HG03432 (cell line): ENCODE data around the gene CCDC51.
"Not testable (repeated sequence)": the region's sequence is repeated elsewhere in the genome, so short reads cannot be mapped to it uniquely, and the experiment has no call there.

Source experiments
- ATAC-seq: cut with Tn5 transposase; IDR thresholded peaks from one replicate; pipeline ENCODE4 v1.9.1; 2021; ENCODE audit warnings: mild to moderate bottlenecking, moderate library complexity; ENCODE audit not compliant: unreplicated experiment

CCDC51 gene

DNA sequence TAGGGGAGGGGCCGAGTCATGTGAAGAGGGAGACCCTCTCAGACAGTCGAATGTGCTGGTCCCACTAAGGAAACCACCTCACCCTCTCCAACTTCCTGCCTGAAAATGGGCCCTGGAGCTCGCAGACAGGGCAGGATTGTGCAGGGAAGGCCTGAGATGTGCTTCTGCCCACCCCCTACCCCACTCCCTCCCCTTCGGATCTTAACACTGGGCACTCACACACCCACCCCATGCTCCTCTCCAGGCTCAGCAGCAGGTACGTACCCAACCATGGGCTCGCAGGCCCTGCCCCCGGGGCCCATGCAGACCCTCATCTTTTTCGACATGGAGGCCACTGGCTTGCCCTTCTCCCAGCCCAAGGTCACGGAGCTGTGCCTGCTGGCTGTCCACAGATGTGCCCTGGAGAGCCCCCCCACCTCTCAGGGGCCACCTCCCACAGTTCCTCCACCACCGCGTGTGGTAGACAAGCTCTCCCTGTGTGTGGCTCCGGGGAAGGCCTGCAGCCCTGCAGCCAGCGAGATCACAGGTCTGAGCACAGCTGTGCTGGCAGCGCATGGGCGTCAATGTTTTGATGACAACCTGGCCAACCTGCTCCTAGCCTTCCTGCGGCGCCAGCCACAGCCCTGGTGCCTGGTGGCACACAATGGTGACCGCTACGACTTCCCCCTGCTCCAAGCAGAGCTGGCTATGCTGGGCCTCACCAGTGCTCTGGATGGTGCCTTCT is 26.6 kb upstream of the CCDC51 start:
- peak; percentile 1 for ATAC-seq

GRCh38 chr3:48465531-48466378 is 25.8 kb upstream of the CCDC51 start:
- ATAC-seq: peak; percentile 85

GRCh38 chr3:48465237-48465530 is 25.3 kb upstream of the CCDC51 start:
- ATAC-seq: no peak

- ATAC-seq: no peak
Observed at GRCh38 chr3:48464713-48465221, 24.8 kb upstream of the CCDC51 start.

DNA sequence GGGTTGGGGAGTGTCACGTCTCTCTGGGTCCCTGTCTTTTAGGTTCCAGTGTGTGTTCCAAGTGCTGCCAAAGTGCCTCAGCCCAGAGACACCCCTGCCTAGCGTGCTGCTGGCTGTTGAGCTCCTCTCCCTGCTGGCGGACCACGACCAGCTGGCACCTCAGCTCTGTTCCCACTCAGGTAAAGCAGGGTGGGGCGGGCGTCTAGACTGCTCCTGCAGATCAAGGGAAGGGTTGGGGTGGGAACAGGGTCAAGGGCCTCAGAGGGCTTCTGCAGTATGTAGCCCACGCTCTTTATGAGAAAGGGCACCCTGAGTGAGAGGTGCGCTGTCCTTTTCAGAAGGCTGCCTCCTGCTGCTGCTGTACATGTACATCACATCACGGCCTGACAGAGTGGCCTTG is 23.8 kb upstream of the CCDC51 start:
- ATAC-seq: no peak

- ATAC-seq: not testable (repeated sequence)
Observed at GRCh38 chr3:48461767-48462166, 21.8 kb upstream of the CCDC51 start.

GRCh38 chr3:48460517-48460902 is 20.6 kb upstream of the CCDC51 start:
- no peak for ATAC-seq

- no peak for ATAC-seq
Observed at GRCh38 chr3:48459773-48460516, 20.0 kb upstream of the CCDC51 start.

DNA sequence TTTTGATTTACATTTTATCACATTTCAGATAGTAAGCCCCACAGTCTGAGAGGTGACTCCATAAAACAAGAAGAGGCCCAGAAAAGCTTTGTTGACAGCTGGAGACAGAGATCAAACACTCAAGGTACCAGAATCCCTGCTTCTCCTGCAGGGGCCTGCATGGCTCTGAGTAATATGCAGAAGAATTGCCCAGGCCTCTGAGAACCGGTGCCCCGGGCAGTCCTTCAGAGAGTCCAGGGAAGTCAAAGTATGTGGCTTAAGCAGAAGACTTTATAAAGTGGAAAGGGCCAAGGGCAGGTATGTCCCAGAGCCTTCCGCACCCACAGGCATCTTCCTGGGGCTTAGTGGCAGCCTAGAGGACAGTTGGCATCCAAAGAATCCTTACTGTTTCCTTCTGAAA is 19.4 kb upstream of the CCDC51 start:
- no peak for ATAC-seq

DNA sequence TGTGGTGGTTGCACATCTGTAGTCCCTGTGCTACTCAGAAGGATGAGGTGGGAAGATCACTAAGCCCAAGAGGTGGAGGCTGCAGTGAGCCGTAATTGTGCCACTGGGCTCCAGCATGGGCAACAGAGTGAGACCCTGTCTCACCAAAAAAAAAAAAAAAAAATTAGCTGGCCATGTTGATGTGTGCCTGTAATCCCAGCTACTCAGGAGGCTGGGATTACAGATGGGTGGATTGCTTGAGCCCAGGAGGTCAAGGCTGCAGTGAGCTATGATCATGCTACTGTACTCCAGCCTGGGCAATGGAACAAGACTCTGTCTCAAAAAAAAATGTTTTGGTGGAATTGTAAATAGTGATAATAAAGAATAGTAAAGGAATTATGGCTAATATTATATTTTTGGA is 16.5 kb upstream of the CCDC51 start:
- ATAC-seq: no peak

GRCh38 chr3:48451270-48451669 is 11.4 kb upstream of the CCDC51 start:
- no peak for ATAC-seq

DNA sequence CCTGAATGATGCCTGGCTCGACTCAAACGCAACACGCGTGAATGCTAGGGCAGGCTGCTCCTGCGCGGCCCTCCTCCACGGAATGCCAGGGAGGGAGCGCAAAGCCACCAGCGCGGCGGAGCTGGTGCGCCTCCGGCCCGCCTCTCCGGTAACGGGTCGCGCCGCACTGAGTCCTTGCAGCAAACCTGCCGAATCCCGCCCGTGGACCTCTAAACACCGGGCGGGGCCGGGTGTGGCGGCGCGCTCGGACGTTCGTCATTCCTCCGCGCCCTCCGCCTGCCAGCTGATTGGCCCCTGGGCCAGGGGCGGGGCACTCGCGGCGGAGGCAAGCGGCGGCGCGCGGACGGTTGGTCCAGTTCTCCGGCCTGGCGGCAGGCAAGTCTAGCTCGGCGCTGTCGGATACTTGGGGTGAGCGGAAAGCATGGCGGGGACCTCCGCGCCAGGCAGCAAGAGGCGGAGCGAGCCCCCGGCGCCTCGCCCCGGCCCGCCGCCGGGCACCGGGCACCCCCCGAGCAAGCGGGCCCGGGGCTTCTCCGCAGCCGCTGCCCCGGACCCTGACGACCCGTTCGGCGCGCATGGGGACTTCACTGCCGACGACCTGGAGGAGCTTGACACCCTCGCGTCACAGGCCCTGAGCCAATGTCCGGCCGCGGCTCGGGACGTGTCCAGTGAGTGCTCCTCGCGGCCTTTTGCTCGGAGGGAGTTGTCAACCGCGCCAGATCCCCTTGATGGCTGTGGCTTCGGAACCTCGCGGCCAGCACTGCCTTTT is 6.7 kb upstream of the CCDC51 start, which contains the start of gene ATRIP:
Gene ATRIP (plus strand): TSS at position 313 of the 769 bp plus-strand sequence. CDS start 109 bp downstream, at position 422.
- ATAC-seq: peak; percentile 90

DNA sequence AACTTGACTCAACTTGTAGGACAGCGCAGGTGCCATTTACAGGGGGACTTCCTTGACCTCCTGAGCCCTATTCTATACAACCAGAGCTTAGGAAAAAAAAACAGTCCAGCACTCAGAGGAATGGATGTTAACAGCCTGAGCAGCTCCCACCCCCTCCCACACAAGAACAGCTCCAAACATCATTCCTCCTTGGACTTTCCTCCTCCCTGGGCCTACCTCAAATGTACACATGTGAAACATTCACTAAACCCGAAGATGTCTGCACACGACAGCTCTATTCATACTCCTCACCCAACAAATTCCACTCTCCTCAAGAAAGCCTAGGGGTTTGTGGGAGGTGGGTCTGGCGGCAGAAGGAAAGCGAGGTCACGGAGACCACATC is 6.1 kb upstream of the CCDC51 start:
- ATAC-seq: no peak

GRCh38 chr3:48445277-48445882 is 5.5 kb upstream of the CCDC51 start:
- ATAC-seq: no peak

DNA sequence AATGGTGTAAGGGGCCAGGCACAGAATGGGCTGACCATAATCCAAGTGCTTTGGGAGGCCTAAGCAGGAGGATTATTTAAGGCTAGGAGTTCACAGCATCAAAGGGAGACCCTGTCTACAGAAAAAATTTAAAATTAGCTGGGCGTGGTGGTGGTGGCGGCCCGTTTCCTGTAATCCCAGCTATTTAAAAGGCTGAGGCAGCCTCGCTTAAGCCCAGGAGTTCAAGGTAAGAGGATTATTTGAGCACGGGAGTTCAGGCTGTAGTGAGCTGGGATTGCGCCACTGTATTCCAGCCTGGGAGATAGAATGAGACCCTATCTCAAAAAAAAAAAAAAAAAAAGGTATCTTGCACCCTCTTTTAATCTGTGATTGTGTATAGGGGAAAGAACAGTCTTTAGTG is 2.0 kb upstream of the CCDC51 start:
- ATAC-seq: no peak

DNA sequence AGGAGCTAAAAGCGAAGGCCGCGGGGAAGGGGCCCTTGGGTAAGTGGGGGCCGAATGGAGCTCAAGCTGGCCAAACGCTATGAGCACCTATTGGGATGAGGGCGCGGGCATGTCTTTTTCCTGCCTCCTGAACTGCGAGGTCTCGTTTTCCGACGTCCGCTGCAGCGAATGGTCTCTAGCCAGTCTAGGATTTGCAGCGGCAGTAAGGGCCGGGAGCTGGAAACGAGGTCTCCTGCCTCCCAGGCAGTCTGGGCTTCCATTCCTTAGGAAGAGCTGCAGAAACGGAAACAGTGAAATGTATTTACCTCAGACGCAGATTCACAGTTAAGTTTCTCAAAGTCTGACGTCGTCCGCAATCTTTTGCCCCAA is 655 bp upstream of the CCDC51 start:
- ATAC-seq: peak; percentile 7

DNA sequence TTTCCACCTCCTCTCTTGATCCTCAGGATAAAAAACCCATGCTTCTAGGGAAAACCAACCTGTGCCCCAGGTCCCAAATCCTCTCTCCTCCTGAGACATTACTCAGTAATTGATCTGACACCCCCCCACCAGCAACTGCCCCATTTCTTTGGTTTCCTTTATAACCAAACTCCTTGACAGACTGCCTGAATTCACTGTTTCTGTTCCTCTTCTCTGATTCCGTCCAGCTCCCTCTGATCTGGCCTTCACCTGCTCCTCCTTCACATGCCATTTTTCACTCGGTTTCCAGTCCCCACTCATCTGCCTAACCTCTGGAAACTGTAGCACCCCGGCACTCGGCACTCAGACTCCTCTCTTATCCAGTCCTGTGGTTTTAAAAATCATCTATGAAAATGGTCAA is 2.1 kb downstream of the CCDC51 start:
- ATAC-seq: no peak

DNA sequence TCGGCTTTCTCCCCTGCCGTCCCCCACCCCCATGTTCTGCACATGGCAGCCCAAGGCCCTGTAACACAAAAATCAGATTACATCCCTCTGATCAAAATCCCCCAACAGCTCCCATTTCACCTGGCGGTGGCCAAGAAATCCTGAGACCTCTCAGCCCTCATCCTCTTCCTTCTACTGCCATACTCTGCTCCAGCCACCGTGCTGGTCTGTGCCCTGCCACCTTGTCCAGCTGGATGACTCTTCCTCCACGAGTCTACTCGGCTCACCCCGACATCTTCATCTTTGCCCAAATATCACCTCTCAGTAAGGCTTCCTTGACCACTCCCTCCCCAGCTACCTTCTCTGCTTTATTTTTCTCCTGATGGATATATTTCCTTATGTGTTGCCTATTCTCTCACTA is 3.1 kb downstream of the CCDC51 start:
- no peak for ATAC-seq

DNA sequence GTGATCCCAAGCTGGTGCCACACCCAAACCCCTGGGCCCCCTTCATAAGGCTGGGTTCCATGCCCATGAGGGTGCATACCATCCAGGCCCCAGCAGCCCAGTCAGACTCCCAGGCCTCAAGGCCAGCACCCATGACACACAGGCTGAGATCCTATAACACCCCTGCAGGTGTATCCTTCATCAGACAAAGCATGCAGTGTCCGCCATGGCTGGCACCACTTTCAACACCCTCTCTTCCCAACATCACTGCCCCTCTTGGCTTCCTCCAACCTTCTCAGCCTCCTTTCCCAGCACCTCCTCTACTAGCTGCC is 3.5 kb downstream of the CCDC51 start:
- no peak for ATAC-seq

GRCh38 chr3:48435774-48436476 is 4.0 kb downstream of the CCDC51 start:
- ATAC-seq: peak; percentile 31
